Neural crest cell (in vitro differentiated cells): ENCODE data around the gene ZBTB47. TPM values are rescaled to one million over a fixed set of nuclear protein-coding genes. Genes with fewer than 3 reads are reported as not detected.
A peak's percentile ranks its signal among the peaks of the same experiment; 100 is the strongest.

ENCODE experiments used
- DNase-seq: peaks from one replicate; pipeline ENCODE4 v3.0.0; 2021; ENCODE audit warnings: low read depth, mixed read lengths, low spot score
- H3K27ac Mint-ChIP-seq: one replicate; pipeline ENCODE4 v1.8.0; 2021; ENCODE audit warnings: mild to moderate bottlenecking, mixed read lengths; ENCODE audit not compliant: unreplicated experiment
- H3K27me3 Mint-ChIP-seq: 2 replicates; pipeline ENCODE4 v1.8.0; 2021; ENCODE audit warnings: low read depth, mild to moderate bottlenecking, mixed read lengths
- H3K36me3 Mint-ChIP-seq: 2 replicates; pipeline ENCODE4 v1.8.0; 2021; ENCODE audit warnings: low read depth, mild to moderate bottlenecking, mixed read lengths
- H3K4me1 Mint-ChIP-seq: 2 replicates; pipeline ENCODE4 v1.8.0; 2021; ENCODE audit warnings: mixed read lengths
- H3K4me3 Mint-ChIP-seq: one replicate; pipeline ENCODE4 v1.8.0; 2021; ENCODE audit warnings: mild to moderate bottlenecking, mixed read lengths
- H3K9me3 Mint-ChIP-seq: 2 replicates; pipeline ENCODE4 v1.8.0; 2021; ENCODE audit warnings: mixed read lengths
- total RNA-seq: library from RNA; stranded (reverse); gene quantifications from 2 replicates; pipeline ENCODE4 v1.2.1, GENCODE V29; 2021
- TF ChIP-seq, protein P1 (sequence below): fragments of 200-600 bp; sonication (generic); conservative IDR thresholded peaks from 2 replicates; pipeline ENCODE4 v1.5.0; 2021; ENCODE audit warnings: antibody characterized with exemption, mild to moderate bottlenecking

Gene ZBTB47
- total RNA-seq, 1 donor from 2014 or later, result 6.6 TPM

- Mint-ChIP-seq H3K36me3 (no peaks in the 10 kb centered on the region), H3K27ac (no peak overlapping the region), H3K4me3 (no peak overlapping the region), H3K4me1 (peaks cover 3% of the 10 kb centered on the region), H3K9me3 (no peaks in the 10 kb centered on the region), H3K27me3 (no peaks in the 10 kb centered on the region)
- DNase-seq, result peak; percentile 70
- TF ChIP-seq, protein P1, sequence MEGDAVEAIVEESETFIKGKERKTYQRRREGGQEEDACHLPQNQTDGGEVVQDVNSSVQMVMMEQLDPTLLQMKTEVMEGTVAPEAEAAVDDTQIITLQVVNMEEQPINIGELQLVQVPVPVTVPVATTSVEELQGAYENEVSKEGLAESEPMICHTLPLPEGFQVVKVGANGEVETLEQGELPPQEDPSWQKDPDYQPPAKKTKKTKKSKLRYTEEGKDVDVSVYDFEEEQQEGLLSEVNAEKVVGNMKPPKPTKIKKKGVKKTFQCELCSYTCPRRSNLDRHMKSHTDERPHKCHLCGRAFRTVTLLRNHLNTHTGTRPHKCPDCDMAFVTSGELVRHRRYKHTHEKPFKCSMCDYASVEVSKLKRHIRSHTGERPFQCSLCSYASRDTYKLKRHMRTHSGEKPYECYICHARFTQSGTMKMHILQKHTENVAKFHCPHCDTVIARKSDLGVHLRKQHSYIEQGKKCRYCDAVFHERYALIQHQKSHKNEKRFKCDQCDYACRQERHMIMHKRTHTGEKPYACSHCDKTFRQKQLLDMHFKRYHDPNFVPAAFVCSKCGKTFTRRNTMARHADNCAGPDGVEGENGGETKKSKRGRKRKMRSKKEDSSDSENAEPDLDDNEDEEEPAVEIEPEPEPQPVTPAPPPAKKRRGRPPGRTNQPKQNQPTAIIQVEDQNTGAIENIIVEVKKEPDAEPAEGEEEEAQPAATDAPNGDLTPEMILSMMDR, result no peak
Observed at GRCh38 chr3:42701371-42702065, 48.0 kb downstream of the ZBTB47 start.

GRCh38 chr3:42702066-42702951 lies 48.8 kb downstream of the ZBTB47 start, which contains the start of gene HHATL:
HHATL (minus strand) TSS chr3:42702798; CDS start chr3:42700826, 1,972 bp downstream.
- DNase-seq, result no peak
- Mint-ChIP-seq H3K4me3 (no peak within 1 kb of the TSS), H3K4me1 (peaks cover 3% of the 10 kb centered on the region), H3K27me3 (no peaks in the 10 kb centered on the region), H3K27ac (no peak within 1 kb of the TSS), H3K36me3 (no peaks in the 10 kb centered on the region), H3K9me3 (no peaks in the 10 kb centered on the region)
- TF ChIP-seq, protein P1, result no peak

DNA sequence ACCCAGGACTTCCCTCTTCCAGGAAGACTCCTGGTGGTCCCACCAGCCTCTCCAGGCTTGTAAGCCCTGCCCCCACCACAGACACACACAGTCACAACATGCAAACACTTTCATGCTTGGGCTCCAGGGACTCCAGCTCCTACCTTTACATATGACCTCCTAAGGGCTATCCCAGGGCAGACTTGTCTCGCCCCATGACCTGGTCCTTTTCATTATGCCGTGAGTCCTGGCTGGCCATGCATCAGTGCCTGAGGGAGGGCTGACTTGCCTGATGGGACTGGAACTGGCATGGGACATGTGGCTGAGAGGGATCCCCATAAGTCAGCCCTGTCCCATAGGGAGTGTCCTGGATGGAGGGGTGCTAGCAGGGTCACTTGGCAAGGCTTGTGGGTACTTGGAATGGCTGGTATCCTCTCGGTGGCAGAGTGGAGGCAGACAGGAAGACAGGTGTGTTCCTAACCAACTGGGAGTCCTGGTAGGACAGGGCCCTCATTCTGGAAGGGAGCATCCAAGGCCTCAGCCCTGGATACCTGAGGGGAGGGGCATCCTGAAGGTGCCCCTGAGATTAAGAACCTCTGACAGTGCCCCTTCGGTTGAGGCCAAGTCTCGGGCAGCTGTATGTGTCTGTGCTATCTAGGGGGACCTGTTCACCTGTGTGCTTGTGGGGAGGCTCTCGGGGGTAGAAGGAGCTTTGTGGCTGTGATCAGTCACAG lies 49.6 kb downstream of the ZBTB47 start:
- Mint-ChIP-seq H3K27me3 (no peaks in the 10 kb centered on the region), H3K4me1 (peaks cover 3% of the 10 kb centered on the region), H3K27ac (no peak overlapping the region), H3K4me3 (no peak overlapping the region), H3K9me3 (no peaks in the 10 kb centered on the region), H3K36me3 (no peaks in the 10 kb centered on the region)
- DNase-seq, result no peak
- TF ChIP-seq, protein P1, result no peak

GRCh38 chr3:42703695-42704025 lies 50.2 kb downstream of the ZBTB47 start:
- Mint-ChIP-seq H3K9me3 (no peaks in the 10 kb centered on the region), H3K27me3 (no peaks in the 10 kb centered on the region), H3K4me1 (peaks cover 3% of the 10 kb centered on the region), H3K4me3 (no peak overlapping the region), H3K27ac (no peak overlapping the region), H3K36me3 (no peaks in the 10 kb centered on the region)
- DNase-seq, result no peak
- TF ChIP-seq, protein P1, result no peak

GRCh38 chr3:42704136-42704841 lies 50.8 kb downstream of the ZBTB47 start:
- Mint-ChIP-seq H3K9me3 (no peaks in the 10 kb centered on the region), H3K4me3 (no peak overlapping the region)

More at GRCh38 chr3:42704136-42704841, 50.8 kb downstream of the ZBTB47 start:
- TF ChIP-seq, protein P1, result no peak
- peaks cover 3% of the 10 kb centered on the region for H3K4me1 Mint-ChIP-seq
- H3K27ac Mint-ChIP-seq, result peak overlapping the region; percentile 43
- DNase-seq, result no peak
- no peaks in the 10 kb centered on the region for H3K27me3 Mint-ChIP-seq
- no peaks in the 10 kb centered on the region for H3K36me3 Mint-ChIP-seq
